ENCODE results near the gene EMC10. TPM values are rescaled to one million over a fixed set of nuclear protein-coding genes. Genes with fewer than 3 reads are reported as not detected.

EMC10 gene
- total RNA-seq, 2 donors from 2014 or later = 135 to 286 TPM

- no peak overlapping the region for H3K4me3 ChIP-seq
- 28% methylated on average over 15 of the region's 15 CpGs for WGBS
- H3K9me3 ChIP-seq = no peaks in the 10 kb centered on the region
- H3K27me3 ChIP-seq (replicated peaks; ENCODE audit: insufficient read depth) = no peaks in the 10 kb centered on the region
- DNase-seq (ENCODE audit: low spot score) = peak; percentile 43
- H3K4me1 ChIP-seq (replicated peaks) = no peaks in the 10 kb centered on the region
- no peaks in the 10 kb centered on the region for H3K36me3 ChIP-seq
- H3K27ac ChIP-seq = no peak overlapping the region
- intact Hi-C loops (cut with DNase I) = loop anchor here (5.0 kb wide), 1 partner anchor 245 kb away; no protein-coding TSS in a partner anchor
- TF ChIP-seq POLR2A (IDR thresholded peaks at IDR 0.05) = no peak
- TF ChIP-seq CTCF (IDR thresholded peaks at IDR 0.05) = peak in 3 of 4 experiments; percentile 45 to 54 (median 50)
Observed at GRCh38 chr19:50537769-50538230, 61.5 kb downstream of the EMC10 start.

Other genes with a start within 250 kb of the EMC10 start
- 10 to 100 TPM in 1 of 2 donors, 1 to 10 TPM in 1; 3.6 to 10.6 TPM for gene KCNC3, start 147.1 kb upstream of the EMC10 start, total RNA-seq
- 1 to 10 TPM in 1 of 2 donors, under 1 TPM in 1; 0.85 to 5.0 TPM for gene NAPSA, start 110.9 kb upstream of the EMC10 start, total RNA-seq
- gene NR1H2, start 100.0 kb upstream of the EMC10 start, total RNA-seq = 100 to 1,000 TPM; 110 to 129 TPM
- 10 to 100 TPM; 15.6 to 35.7 TPM for gene POLD1, start 92.2 kb upstream of the EMC10 start, total RNA-seq
- not detected for gene SPIB, start 57.6 kb upstream of the EMC10 start, total RNA-seq
- under 1 TPM; 0.09 to 0.34 TPM for gene MYBPC2, start 43.6 kb upstream of the EMC10 start, total RNA-seq
- gene GARIN5A, start 341 bp downstream of the EMC10 start, total RNA-seq = 10 to 100 TPM in 1 of 2 donors, 1 to 10 TPM in 1; 5.9 to 16.8 TPM
- gene JOSD2, start 34.7 kb downstream of the EMC10 start, total RNA-seq = 10 to 100 TPM; 29.4 to 31.7 TPM
- not detected for gene ASPDH, start 37.4 kb downstream of the EMC10 start, total RNA-seq
- 1 to 10 TPM; 5.6 to 7.9 TPM for gene LRRC4B, start 91.9 kb downstream of the EMC10 start, total RNA-seq
- 1 to 10 TPM; 3.0 to 4.4 TPM for gene SYT3, start 163.4 kb downstream of the EMC10 start, total RNA-seq
- 10 to 100 TPM in 1 of 2 donors, 1 to 10 TPM in 1; 4.3 to 33.2 TPM for gene C19orf81, start 172.9 kb downstream of the EMC10 start, total RNA-seq
- gene SHANK1, start 243.3 kb downstream of the EMC10 start, total RNA-seq = 1 to 10 TPM in 1 of 2 donors, under 1 TPM in 1; 0.91 to 2.3 TPM
- 10 to 100 TPM; 13.8 to 26.2 TPM for gene CLEC11A, start 246.9 kb downstream of the EMC10 start, total RNA-seq

All from prostate gland (tissue), 2 donors.